Inflammatory macrophage (primary cell): ENCODE measurements around the gene ZNF827.

Source experiments
- DNase-seq, 2 donors: peaks; one replicate each; pipeline ENCODE4 v3.0.0-alpha.2; 2020 to 2022

The ZNF827 gene

GRCh38 chr4:145935253-145936141, 3.1 kb downstream of the ZNF827 start:
- no peak for DNase-seq

DNA sequence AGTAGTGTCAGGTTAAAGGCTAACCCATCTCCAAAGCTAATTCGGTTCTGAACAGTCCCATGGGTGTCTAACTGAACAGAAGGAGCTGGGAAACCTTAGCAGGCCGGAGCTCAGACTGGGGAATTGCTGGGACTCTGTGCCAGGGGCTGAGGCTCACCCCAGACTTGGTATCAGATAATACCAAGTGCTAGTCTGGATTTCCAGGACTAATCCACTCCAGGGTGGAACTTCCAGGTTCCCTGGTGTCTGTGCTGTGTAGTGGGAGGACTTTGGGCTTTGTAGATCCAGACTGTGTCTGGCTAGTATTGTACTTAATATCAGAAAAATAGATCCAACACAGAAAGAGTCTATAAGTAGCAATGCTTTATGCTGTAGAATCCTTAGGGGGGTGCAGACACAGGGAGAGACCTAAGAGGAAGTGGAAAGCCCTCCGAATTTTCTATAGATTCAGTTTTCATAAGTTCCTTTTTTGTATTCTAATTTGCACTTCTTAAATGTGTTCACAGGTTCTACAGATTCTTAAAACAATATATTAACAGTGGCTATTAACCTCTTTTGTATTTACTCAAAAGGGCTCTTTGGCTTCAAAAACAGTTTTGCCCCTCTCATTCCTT, 4.1 kb downstream of the ZNF827 start:
- no peak for DNase-seq

DNA sequence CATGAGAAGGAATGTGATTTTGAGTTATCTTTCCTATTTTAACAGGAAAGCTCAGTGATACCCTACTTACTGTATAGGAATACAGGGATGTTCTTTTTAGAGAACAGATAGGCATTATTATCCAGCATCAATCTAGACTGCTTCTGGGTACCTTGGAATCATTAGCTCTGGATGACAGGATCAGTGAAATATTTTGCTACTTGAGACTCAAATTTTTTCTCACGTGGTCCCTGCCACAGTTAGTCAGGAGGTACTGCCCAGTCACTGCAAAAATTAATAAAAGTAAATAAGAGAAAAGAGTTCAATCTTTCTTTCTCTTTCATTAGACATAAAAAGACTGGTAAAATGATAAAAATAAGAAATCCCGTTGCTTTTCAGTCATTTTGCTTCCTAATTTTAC, 5.5 kb downstream of the ZNF827 start:
- DNase-seq: no peak

- no peak for DNase-seq
Measured at GRCh38 chr4:145931403-145931802, 7.2 kb downstream of the ZNF827 start.

DNA sequence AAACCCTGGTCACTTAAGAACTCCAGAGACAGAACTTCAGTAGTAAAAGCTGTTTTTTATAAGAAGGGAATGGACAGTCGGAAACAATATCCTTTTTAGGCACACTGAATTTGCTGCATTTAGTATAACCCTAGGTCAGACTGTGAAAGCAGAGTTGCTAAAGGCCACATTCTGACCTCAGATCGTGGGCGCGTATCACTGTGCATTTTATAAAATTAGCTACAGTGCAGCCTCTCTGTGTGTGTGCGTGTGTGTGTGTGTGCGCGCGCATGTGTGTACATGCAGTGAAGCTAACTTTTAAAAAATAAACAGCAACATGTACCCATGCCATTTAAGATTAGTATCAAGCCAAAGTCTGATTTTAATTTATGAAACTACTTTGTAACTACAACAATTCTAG, 8.0 kb downstream of the ZNF827 start:
- DNase-seq: no peak

DNA sequence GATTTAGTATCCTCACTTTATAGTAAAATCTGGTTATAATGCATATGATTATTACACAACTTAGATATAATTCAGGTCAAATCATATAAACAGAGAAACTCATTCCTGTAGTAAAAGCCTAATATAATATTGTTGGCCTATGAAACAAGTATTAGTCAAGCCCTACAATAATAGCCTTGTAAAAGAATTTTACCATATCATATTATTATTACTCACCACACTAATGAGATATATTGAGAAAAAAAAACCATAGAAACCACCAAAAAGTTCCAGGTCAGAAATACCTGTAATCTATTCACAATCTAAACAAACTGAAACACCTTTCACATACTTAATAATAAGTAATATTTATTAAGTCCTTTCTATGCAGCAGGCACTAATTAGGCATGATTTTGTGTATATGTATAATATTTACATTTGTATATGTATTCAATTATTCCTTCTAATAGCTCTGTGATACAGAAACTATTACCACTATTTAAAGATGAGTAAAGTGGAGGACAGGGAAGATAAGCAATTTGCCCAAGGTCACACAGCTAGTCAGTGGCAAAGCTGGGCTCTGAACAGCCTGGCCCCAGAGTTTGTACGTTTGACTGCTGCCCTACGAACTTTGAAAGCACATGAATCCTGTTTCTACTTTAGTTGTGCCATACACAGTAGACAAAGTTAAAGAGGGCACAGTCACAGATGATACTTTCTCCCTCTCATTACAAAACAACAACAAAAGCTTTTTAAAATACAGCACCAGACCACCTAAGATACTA, 9.0 kb downstream of the ZNF827 start:
- no peak for DNase-seq

GRCh38 chr4:145928748-145929147, 9.9 kb downstream of the ZNF827 start:
- DNase-seq: no peak

- no peak for DNase-seq
Measured at GRCh38 chr4:145927030-145927429, 11.6 kb downstream of the ZNF827 start.

DNA sequence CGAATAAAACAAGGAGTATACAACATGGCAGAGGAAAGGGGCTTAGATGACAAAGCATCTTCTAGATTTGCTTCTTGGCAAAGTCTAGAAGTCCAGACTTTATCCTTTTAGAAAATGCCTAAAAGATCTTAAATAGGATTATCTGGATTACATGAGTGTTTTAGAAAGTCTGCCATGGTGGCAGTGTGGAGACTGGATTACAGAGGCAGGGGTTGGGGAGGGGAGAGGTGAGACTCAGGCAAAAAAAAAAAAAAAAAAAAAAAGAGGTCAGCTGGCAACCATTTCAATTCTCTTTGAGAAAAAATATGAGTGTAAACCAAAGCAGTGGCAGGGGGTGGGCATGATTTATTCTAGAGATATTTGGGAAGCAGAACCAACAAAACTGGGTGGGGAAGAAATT, 17.4 kb downstream of the ZNF827 start:
- no peak for DNase-seq

DNA sequence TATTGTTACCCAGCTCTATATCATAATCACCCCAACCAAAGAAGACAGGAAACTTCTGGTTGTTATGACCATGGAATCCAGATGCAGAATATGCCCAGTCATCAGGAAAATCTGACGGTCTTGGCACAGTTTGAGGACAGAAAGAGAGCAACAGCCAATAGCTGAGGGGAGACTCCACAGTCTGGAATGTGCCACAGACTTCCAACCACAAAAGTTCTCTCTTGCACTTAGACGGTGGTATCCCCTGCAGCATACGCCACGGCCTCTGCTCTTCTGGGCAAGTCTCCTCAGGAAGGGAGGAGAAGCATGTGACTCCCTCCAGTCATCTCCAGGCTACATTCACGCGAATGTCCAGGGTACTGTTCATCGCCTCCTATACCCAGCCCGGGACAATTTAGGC, 18.4 kb downstream of the ZNF827 start:
- no peak for DNase-seq

DNA sequence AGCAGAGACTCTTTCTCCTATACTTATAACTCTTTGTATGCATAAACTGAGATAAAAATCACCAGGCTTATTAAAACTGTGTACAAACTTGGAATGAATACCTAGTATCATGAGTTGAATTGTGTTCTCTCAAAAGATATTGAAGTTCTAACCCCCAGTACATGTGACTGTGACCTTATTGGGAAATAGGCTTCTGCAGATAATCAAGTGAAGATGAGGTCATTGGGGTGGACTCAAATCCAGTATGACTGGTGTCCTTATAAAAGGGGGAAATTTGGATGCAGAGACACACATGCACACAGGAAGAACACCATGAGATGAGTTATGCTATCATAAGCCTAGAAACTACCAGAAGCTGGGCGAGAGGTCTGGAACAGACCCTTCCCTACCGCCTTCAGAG, 26.2 kb downstream of the ZNF827 start:
- DNase-seq: peak; percentile 59 to 72

DNA sequence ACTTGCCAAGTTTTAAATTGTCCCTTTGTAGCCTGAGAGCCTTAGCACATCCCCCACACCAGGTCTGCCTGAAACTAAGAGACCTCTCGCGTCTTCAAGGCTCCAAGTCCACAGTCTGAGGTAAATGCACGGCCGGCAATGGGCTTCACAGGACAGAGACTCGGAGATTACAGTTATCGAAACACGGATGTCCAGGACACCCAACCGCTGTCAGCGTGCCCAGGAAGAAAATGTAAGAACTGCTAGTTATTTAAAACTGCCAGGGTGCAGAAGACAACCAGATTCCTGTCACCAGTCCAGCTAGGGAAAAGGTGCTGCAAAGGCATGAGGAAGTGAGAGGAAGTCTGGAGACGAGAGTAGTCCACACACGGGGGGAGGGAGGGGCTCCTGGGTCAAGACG, 28.9 kb downstream of the ZNF827 start:
- DNase-seq: no peak

- DNase-seq: no peak
Measured at GRCh38 chr4:145909281-145909715, 29.3 kb downstream of the ZNF827 start.

DNA sequence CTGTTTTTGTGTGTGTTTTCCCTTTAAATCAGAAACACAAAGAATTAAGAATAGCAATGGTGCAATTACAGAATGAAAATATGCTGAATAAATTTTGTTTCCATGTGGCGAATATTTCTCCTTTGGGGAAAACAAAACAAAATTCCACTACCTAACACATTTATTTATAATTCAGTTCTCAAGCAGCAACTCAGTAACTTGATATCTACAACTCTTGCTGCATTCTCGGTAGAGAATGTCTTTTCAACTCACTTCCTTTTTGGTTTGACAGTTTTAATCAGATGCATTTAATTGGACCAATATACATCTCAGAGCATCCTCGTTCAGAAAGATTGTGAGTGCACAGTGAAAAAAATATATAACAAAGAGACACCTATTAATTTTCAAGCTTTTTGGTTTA, 30.8 kb downstream of the ZNF827 start:
- DNase-seq: no peak

DNA sequence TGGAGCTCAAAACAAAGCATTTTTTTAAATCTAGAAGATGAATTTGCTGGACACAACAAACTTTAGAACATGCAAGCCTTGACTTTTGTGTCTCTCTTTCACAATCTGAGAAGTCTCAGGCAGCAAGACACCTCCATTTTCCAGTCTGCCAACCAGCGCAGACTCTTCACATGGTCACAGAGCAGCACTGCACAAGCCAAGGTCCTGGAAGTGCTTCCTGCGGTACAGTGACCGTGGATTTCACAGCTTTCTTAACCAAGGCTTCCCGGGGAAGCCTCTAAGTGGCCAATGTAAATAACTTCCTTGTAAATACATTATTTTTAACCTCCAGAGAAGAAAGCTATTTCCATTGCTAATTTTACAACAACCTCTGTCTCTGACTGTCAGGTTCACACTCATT, 31.2 kb downstream of the ZNF827 start:
- DNase-seq: no peak

DNA sequence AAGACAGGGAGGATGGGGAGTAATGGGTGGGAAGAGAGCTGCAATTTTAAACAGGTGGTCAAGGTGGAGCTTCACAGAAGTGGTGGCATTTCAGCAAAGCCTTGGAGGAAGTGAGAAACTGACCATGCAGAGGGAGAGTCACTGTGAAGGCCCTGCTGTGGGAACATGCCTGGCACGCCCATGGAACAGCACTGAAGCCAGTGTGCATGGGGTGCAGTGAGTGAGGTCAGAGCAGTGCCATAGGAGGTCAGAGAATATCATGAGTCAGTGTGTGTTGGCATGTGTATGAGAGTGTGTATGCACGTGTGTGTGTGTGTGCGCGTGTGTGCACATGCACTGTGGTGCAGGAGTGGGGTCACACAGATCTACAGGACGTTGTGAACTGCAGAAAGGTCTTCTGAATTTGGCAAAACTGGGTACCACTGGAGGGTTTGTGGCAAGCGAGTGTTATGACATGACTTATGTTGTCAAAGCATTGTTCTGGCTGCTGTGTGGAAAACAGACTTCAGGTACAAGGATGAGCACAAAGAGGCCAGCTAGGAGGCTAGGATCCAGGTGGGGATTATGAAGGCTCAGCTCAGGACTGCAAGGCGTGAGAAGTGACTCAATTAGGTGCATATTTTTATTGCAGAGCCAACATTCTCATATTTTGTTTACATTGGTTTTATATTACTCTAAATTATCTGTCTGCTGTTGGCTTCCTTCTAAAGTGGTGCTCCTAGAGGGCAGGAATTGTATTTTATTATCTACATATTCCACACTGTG, 34.0 kb downstream of the ZNF827 start:
- no peak for DNase-seq

DNA sequence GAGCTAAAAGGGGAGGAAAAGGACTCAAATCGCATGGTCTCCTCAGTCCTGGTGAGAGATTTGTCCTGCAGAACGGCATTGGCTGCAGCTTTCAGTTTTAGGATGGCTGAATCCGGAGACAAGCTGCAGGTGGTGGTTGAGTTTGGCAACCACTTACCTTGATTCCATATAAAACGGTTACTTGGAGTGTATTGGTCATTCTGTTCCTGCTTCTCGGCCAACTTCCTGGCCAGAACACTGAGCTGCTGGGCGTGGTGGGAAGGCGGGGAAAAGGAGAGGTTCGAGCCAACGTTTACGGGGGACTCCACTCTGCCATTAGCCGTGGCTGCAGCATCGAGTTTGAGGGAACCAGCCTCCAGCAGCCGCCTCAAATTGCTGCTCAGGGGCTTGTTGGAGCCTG, 36.1 kb downstream of the ZNF827 start:
- no peak for DNase-seq

- DNase-seq: no peak
Measured at GRCh38 chr4:145899886-145900460, 38.6 kb downstream of the ZNF827 start.

DNA sequence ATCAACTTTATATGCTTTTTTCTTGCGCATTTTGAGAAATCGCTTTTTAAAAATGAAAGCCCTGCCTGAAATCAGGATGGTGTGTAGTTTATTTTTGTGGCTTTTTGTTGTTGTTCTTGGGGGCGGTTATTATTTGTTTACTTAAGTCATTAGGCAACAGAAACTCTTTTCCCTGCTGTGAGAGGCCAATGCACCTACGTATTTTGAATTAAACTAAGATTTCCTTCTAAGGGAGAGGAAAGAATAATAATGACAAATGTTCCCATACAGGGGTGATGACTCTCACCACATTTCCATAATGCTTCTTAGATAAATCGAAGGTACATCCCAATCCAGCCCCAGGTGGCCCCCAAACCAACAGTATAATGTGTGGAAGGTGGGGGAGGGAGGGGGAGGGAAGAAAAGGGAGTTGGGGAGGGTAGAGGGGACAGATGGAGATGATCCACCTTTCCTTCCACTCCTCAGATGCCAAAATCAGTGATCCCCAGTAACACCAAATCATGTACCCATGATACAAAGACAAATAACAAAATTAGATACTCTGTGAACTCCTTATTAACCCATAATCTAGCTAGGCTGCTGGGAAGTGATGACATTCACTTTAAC, 39.6 kb downstream of the ZNF827 start:
- DNase-seq: no peak

DNA sequence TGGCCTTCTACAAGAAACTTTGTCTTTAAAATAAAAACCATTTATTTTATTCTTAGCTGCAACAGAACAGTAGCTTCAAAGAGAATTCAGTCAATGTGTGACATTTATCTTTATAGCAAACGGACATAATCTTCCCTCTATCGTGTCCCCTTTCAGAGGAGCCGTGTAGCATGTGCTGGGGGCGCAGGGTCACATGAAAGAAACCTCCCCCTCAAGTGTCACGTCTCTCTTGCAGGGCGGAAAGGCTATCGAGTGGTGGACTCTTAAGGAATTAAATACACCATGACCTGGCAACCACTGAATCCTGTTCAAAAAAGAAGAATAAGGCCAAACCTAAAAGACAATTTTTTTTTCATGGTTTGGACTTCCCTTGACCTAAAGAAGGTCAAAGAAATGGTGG, 40.2 kb downstream of the ZNF827 start:
- DNase-seq: no peak

DNA sequence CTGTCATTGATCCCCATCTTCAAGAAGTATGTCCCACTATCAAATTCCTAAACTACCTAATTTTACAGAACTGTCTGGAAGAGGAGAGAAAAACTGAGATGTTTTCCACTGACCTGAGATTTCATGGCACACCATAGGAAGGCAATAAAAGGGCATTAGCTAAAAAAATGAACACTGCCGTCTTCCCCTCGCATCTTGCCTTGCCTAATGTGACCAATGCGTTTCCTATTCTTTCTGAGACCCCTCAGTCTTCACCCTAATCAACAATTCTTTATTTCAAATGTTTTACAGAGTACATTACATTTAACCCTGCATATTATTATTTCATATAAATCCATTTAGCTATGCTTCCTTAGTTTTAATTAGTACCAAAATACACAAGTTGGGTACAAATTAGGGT, 43.6 kb downstream of the ZNF827 start:
- no peak for DNase-seq

- no peak for DNase-seq
Measured at GRCh38 chr4:145891958-145892357, 46.7 kb downstream of the ZNF827 start.
